Measurements from ENCODE around the gene DUOX1.

DNA sequence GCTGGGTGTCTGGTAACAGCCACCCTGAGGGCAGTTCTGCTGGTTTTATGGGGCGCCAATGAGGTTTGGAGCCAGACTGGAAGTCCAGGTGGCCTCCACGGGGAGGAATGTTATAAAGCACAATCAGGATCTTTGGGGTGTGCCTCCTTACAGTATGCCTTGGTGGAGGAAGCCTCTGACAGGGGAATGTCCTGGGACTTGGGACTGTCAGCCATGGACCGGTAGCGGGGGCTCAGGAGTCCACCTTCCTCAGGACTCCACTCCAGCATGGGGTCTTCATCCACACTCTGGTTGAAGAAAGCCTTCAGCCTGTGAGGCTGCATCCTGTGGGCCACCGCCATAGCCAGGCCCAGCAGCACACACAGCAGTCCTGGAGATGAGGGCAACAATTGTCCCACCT, 10.8 kb upstream of the DUOX1 start:
- TF ChIP-seq POLR2AphosphoS5 (IDR thresholded peaks at IDR 0.05): no peak
- no peak for TF ChIP-seq CTCF (IDR thresholded peaks at IDR 0.05)
